Urinary bladder (tissue), 4 donors: Measurements from ENCODE around the gene CUL5. TPM values are rescaled to one million over a fixed set of nuclear protein-coding genes. Genes with fewer than 3 reads are reported as not detected.
"Not testable (repeated sequence)": the region's sequence is repeated elsewhere in the genome, so short reads cannot be mapped to it uniquely, and the experiment has no call there.

ENCODE experiments used
- DNase-seq: peaks from one replicate; pipeline ENCODE4 v3.0.0-alpha.2; 2015; ENCODE audit errors: extremely low spot score
- H3K27ac ChIP-seq: one replicate; pipeline ENCODE4 v1.5.1; 2013; ENCODE audit warnings: low read depth, mild to moderate bottlenecking, moderate library complexity
- H3K36me3 ChIP-seq: one replicate; pipeline ENCODE4 v1.6.1; 2013; ENCODE audit warnings: mild to moderate bottlenecking, moderate library complexity; ENCODE audit not compliant: insufficient read depth
- H3K4me1 ChIP-seq: one replicate; pipeline ENCODE4 v1.6.1; 2013; ENCODE audit warnings: mild to moderate bottlenecking, moderate library complexity; ENCODE audit not compliant: insufficient read depth
- H3K4me3 ChIP-seq: one replicate; pipeline ENCODE4 v1.5.1; 2013; ENCODE audit warnings: low read depth, low read length
- WGBS: extraction: QIAGEN DNeasy Blood & Tissue Kit; methylation state at CpG from one replicate; pipeline ENCODE4 v1.1.7; 2013; 5-methylcytosine and 5-hydroxymethylcytosine counted together
- polyA plus RNA-seq: library from polyadenylated mRNA; stranded (reverse); fragments of 200-250 nt; gene quantifications from one replicate; pipeline ENCODE4 v1.2.3, GENCODE V29; 2013
- total RNA-seq: library from RNA; depleted of rRNA; stranded (reverse); fragments of >200 nt; gene quantifications from one replicate; pipeline ENCODE4 v1.2.3, GENCODE V29; 2014
- donor health status: healthy with polysubstance abuse.
- donor health status: healthy.

CUL5 gene
- total and polyA plus RNA-seq, 2 donors, result 11.8 to 78.5 TPM

DNA sequence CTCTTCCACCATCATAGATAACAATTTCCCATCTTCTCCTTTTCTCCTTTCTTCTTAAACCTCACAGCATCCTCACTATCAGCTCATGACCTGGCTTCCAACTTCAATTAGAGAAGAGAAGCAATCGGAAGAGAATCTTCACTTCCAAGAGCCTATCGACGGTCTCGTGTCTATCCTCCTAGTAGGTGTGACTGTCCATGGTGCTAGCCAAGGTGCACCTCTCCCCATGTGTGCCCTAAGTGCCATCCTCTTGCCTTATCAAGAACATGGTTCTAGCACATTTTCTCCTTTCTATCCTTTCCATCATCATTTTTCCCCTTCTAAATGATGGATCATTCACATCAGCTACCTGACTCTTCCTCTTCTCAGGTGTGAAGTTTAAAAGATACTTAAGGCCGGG lies 5.1 kb upstream of the CUL5 start:
- Histone ChIP-seq H3K4me3 (no peak overlapping the region), H3K27ac (no peak overlapping the region), H3K4me1 (no peaks in the 10 kb centered on the region), H3K36me3 (no peaks in the 10 kb centered on the region)
- 89% methylated on average over 5 of the region's 5 CpGs for WGBS
- no peak for DNase-seq

DNA sequence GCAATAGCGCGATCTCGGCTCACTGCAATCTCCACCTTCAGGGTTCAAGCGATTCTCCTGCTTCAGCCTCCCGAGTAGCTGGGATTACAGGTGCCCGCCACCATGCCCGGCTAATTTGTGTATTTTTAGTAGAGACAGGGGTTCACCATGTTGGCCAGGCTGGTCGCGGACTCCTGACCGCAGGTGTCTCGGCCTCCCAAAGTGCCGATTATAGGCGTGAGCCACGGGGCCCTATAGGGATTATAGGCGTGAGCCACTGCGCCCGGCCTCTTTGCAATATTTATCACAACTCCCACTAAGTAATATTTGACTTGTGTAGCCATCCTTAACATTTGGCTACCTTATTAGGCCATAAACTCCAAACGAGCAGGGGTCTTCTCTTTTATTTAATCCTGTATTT lies 879 bp upstream of the CUL5 start:
- H3K4me3 ChIP-seq, result no peak overlapping the region
- WGBS, result 94% methylated on average over 18 of the region's 18 CpGs
- H3K36me3 ChIP-seq, result no peaks in the 10 kb centered on the region
- DNase-seq, result no peak
- H3K4me1 ChIP-seq, result no peaks in the 10 kb centered on the region
- H3K27ac ChIP-seq, result no peak overlapping the region

DNA sequence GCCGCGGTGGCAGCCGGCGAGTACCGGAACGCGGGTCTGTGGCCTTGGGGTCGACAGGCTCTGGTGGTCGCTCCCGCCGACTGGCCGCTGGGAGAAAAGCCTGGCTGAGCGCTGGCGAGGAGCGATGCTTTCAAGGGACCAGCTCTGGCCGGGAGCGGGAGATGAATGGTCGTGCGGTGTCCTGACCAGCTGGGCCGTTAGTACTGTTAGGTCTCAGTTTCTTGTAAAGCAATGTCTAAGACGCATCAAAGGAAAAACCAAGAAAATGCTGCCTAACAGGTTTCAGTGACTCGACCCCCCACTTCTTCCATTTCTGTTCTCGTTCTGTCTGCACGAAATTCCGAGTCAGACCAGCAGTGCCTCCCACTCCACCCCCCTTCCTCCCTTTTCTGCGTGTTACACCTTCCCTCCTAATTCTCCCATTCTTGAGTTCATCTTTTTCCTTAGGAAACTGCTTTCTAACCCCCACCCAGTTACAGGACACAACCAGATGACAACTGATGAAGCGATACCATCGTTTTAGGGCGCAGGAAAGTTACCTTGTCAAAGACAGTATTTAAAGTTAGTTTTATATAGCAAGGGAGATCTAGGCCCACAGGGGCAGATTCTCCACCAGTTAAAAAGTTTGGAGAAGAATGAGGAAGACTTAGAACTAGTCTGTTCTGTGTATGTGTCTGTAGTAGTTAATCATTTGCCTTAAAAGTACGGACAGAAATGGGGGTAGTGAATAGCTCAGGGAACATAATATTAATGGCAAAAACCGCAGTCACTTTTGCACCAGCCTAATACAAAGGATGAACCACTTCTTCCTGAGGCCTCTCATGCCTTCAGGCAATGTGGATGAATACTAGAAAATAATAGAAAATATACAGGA lies 1.0 kb downstream of the CUL5 start:
- WGBS, result 2% methylated on average over 31 of the region's 31 CpGs
- Histone ChIP-seq H3K4me3 (peak overlapping the region; percentile 79), H3K4me1 (no peaks in the 10 kb centered on the region), H3K36me3 (no peaks in the 10 kb centered on the region), H3K27ac (peak overlapping the region; percentile 90)
- DNase-seq, result peak; percentile 13

DNA sequence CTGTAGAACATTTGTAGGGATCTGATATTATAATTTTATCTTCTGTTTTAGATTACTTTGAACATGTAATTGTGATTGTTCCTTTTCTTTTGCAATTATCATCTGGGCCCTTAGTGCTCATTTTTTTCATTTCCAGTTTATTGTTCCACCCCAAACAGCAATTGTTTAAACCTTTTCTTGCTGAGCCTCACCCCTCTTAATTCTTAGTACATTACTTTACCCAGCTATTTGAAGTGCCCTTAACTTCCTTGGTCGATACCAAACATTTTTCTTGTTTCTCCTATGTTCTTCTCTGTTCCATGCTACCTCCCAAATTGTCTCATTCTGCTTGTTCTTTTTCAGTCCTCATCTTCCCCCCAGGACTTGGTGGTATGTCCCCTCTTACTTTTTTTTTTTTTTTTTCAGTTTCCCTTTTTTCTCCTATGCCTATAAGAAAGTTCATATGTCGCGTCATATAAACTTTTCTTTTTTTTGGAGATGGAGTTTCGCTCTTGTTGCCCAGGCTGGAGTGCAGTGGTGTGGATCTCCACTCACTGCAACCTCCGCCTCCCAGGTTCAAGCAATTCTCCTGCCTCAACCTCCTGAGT lies 3.5 kb downstream of the CUL5 start:
- Histone ChIP-seq H3K27ac (no peak overlapping the region), H3K36me3 (no peaks in the 10 kb centered on the region), H3K4me1 (peaks cover 2% of the 10 kb centered on the region), H3K4me3 (no peak overlapping the region)
- WGBS, result 96% methylated on average over 5 of the region's 5 CpGs
- DNase-seq, result no peak

DNA sequence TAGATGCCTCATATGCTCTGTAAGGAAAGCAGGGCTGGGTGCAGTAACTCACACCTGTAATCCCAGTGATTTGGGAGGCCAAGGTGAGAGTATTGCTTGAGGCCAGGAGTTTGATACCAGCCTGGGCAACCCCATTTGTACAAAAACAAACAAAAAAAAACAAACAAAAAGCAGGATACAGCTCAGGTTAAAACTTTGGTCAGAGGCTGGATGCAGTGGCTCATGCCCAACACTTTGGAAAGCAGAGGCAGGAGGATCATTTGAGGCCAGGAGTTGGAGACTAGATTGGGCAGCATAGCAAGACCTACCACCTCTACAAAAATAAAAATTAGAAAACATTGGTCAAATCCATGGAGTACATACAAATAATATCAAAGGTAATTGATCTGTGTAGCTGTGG lies 7.9 kb downstream of the CUL5 start:
- Histone ChIP-seq H3K4me3 (no peak overlapping the region), H3K27ac (no peak overlapping the region), H3K4me1 (peaks cover 2% of the 10 kb centered on the region), H3K36me3 (no peaks in the 10 kb centered on the region)
- DNase-seq, result no peak

DNA sequence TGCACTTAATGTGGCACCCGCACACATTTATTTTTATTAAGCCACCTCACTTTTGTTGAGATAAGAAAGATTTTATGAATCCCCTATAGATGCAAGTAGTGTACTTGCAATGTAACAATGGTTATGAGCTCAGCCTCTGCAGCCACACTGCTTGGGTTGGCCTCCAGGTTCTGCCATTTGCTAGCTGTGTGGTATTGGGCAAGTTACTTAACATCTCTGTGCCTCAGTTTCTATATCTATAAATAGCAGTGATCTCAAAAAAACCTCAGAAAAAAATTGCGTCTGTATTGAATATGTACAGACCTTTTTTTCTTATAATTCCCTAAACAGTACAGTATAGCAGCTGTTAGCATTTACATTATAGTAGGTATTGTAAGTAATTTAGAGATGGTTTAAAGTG lies 10.0 kb downstream of the CUL5 start:
- DNase-seq, result no peak

DNA sequence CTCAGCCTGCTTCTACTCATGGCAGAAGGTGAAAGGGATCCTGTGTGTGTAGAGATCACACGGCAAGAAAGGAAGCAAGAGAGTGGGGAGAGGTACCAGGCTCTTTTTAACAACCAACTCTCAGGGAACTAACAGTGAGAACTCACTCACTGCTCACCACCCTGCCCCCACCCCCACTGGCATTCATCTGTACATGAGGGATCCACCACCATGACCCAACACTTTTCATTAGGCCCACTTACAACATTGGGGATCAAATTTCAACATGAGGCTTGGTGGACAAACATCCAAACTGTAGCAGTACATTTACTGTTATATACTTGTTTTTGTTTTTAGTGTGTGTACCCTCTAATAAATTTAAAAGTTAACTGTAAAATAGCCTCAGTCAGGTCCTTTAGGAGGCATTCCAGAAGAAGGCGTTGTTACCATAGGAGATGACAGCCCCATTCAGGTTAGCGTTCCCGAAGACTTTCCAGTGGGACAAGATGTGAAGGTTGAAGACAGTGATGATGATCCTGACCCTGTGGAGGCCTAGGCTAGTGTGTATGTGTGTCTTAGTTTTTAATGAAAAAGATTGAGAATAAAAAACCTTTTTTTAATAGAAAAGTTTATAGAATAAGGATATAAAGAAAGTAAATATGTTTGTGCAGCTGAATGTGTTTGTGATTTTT lies 11.3 kb downstream of the CUL5 start:
- no peaks in the 10 kb centered on the region for H3K36me3 ChIP-seq
- no peak overlapping the region for H3K27ac ChIP-seq
- DNase-seq, result no peak
- H3K4me1 ChIP-seq, result peaks cover 2% of the 10 kb centered on the region
- WGBS, result 75% methylated on average over 4 of the region's 4 CpGs
- H3K4me3 ChIP-seq, result no peak overlapping the region

More for the DNA sequence above, 10.0 kb downstream of the CUL5 start:
- H3K27ac ChIP-seq, result no peak overlapping the region
- peaks cover 2% of the 10 kb centered on the region for H3K4me1 ChIP-seq
- no peaks in the 10 kb centered on the region for H3K36me3 ChIP-seq
- WGBS, result 90% methylated on average over 2 of the region's 2 CpGs
- H3K4me3 ChIP-seq, result no peak overlapping the region

DNA sequence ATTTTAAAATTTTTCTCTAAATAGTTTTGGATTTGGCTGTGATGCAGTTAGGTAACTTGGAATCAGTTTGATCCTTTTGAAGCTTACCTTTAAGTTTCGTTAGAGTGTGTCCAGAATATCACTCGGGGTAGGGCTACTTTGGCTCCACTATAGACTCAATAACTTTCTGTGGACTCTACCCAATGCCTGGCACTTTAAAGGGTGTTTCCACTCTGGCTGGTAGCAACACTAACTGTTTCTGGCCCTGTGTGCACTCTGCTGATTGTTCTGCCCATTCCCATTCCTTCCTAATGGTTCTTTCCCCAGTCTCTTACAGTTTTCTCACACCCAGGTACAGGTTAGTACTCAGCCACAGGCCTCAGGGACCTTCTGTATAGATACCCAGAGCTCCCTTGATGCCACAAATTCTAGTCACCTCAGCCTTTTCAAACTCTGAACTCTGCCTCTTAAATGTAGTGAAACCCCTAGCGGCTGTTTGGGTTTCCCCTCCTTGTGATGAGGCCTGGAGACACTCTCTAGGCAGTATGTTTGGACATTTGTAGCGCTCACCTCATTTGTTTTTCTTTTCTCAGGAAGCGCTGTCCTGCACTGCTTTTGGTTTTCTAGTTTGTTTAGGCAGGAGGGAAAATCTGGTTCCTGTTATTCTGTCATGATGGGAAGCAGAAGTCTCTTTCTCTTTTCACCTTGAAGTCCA lies 16.8 kb downstream of the CUL5 start:
- H3K4me1 ChIP-seq, result no peaks in the 10 kb centered on the region
- H3K4me3 ChIP-seq, result no peak overlapping the region
- DNase-seq, result no peak
- no peak overlapping the region for H3K27ac ChIP-seq
- 49% methylated on average over 5 of the region's 5 CpGs for WGBS
- no peaks in the 10 kb centered on the region for H3K36me3 ChIP-seq

DNA sequence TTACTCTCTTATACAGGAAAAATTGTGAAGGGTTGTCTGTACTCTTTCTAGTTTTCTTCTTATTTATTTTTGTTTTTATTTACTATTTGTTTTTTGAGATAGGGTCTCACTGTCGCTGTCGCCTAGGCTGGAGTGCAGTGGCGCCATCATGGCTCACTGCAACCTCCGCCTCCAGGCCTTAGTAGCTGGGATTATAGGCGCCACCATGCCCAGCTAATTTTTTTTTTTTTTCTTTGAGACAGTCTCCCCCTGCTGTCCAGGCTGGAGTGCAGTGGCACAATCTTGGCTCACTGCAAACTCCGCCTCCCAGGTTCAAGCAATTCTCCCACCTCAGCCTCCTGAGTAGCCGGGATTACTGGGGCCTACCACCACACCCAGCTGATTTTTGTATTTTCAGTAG lies 18.4 kb downstream of the CUL5 start:
- no peaks in the 10 kb centered on the region for H3K36me3 ChIP-seq
- no peak overlapping the region for H3K4me3 ChIP-seq
- DNase-seq, result no peak
- over 99% methylated on average over 7 of the region's 7 CpGs for WGBS
- H3K27ac ChIP-seq, result no peak overlapping the region
- H3K4me1 ChIP-seq, result no peaks in the 10 kb centered on the region

DNA sequence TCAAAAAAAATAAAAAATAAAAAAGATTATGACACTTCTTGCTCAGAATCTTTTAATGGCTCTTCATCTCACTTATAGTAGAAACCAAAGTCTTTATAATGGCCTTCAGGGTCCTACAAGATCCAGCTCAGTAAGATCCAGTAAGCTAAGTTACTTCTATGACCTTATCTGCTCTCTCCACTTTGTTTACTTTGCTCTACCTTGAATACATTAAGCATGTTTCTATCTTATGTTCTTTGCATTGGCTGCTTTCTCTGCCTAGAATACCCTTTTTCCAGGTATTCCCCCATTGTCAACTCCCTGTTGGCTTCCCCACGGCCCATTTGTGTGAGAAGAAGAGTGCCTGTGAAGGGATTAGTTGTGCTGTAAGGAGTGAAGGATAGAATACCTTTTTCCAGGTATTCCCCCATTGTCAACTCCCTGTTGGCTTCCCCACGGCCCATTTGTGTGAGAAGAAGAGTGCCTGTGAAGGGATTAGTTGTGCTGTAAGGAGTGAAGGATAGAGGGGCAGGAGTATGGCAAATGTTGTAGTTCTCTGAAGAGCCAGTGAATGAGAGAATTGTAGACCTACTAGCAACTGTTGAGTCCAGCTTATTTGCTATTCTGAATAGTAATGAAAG lies 20.2 kb downstream of the CUL5 start:
- H3K4me1 ChIP-seq, H3K27ac ChIP-seq, DNase-seq, H3K4me3 ChIP-seq, H3K36me3 ChIP-seq: not testable (repeated sequence)
- 94% methylated on average over 2 of the region's 2 CpGs for WGBS

DNA sequence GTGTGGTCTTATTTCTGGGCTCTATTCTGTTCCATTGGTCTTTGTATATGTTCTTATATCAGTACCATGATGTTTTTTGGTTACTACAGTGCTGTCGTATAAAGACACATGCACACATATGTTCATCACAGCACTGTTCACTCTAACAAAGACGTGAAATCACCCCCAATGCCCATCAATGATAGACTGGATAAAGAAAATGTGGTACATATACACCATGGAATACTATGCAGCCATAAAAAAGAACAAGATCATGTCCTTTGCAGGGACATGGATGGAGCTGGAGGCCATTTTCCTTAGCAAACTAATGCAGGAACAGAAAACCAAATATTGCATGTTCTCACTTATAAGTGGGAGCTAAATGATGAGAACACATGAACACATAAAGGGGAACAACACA lies 22.9 kb downstream of the CUL5 start:
- not testable (repeated sequence) for H3K27ac ChIP-seq, DNase-seq, H3K4me1 ChIP-seq, H3K36me3 ChIP-seq, H3K4me3 ChIP-seq
- WGBS, result over 99% methylated on average over 2 of the region's 2 CpGs

DNA sequence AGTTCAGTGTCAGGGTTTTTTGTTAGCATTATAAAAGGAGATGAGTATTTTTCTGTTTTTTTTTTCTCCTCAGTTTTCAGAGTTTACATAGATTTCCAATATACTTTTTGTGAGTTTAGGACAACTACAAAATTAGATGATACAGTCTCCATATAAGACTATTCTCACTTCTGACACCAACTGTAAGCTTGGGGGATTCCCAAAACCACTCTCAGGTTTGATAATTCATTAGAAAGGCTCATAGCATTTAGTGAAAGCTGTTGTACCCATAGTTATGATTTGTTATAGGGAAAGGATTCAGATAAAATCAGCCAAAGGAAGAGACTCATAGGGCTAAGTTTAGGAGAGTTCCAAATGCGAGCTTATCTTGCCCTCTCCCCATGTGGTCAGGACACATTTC lies 24.1 kb downstream of the CUL5 start:
- no peak for DNase-seq
- no peak overlapping the region for H3K27ac ChIP-seq
- H3K4me3 ChIP-seq, result no peak overlapping the region
- 96% methylated on average over 1 of the region's 1 CpG for WGBS
- peaks cover 2% of the 10 kb centered on the region for H3K36me3 ChIP-seq
- H3K4me1 ChIP-seq, result no peaks in the 10 kb centered on the region

DNA sequence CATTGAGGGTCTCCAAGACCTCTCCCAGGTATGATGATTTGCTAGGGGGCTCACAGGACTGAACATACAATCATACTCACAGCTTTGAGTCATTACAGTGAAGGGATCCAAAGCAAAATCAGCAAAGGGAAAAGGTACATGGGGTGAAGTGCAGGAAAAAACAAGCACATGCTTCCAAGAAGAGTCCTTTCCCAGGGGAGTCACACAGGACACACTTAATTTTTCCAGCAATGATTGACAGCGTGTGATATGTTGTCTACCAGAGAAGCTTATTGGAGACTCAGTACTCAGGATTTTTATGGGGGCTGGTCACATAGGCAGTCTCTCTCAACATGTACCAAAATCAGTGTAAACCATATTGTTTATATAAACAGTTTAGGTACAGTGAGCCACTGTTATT lies 25.3 kb downstream of the CUL5 start:
- no peak overlapping the region for H3K27ac ChIP-seq
- 88% methylated on average over 1 of the region's 1 CpG for WGBS
- no peak overlapping the region for H3K4me3 ChIP-seq
- no peak for DNase-seq
- H3K4me1 ChIP-seq, result no peaks in the 10 kb centered on the region
- H3K36me3 ChIP-seq, result peaks cover 2% of the 10 kb centered on the region
